Thoracic aorta (tissue), 2 donors: ENCODE data around the gene TBL1X. TPM values are rescaled to one million over a fixed set of nuclear protein-coding genes. Genes with fewer than 3 reads are reported as not detected.

Experiments
- ATAC-seq: fragments of 150-250 bp; one replicate; pipeline ENCODE4 v1.8.0; 2017; ENCODE audit warnings: low read depth; ENCODE audit not compliant: insufficient number of reproducible peaks, low FRiP score
- DNase-seq: peaks from one replicate; pipeline ENCODE4 v3.0.0-alpha.2; 2020; ENCODE audit warnings: low spot score
- H3K27ac ChIP-seq, 2 donors: fragments of 200-600 bp; sonication (generic); 1 replicate in 1 of 2; 2 replicates in 1 of 2; pipeline ENCODE4 v1.5.1; 2016; ENCODE audit warnings: mild to moderate bottlenecking in 2 of 2, moderate library complexity in 2 of 2
- H3K27me3 ChIP-seq: fragments of 200-600 bp; sonication (generic); replicated peaks from 2 replicates; pipeline ENCODE4 v1.6.0; 2016; ENCODE audit warnings: mild to moderate bottlenecking; ENCODE audit not compliant: insufficient read depth
- H3K36me3 ChIP-seq: fragments of 200-600 bp; sonication (generic); one replicate; pipeline ENCODE4 v1.5.1; 2016
- H3K4me1 ChIP-seq, 2 donors: fragments of 200-600 bp; sonication (generic); 1 replicate in 1 of 2; 2 replicates in 1 of 2; pipeline versions ENCODE4 v1.5.1 to v1.6.0; 2016; ENCODE audit warnings: low read depth in 2 of 2, mild to moderate bottlenecking in 1 of 2; ENCODE audit not compliant: control insufficient read depth in 1 of 2
- H3K4me3 ChIP-seq: fragments of 200-600 bp; sonication (generic); 2 replicates; pipeline ENCODE4 v1.5.1; 2016; ENCODE audit warnings: mild to moderate bottlenecking
- H3K9me3 ChIP-seq: fragments of 200-600 bp; sonication (generic); 2 replicates; pipeline ENCODE4 v1.5.1; 2016
- CTCF ChIP-seq: fragments of 200-600 bp; sonication (generic); IDR thresholded peaks from one replicate; pipeline ENCODE4 v1.5.1; 2019; ENCODE audit warnings: antibody characterized with exemption
- total RNA-seq, 2 donors: library from RNA; depleted of rRNA; stranded (reverse); fragments of >200 nt; gene quantifications; one replicate each; pipeline versions ENCODE4 v1.1.0 to v1.2.3, GENCODE V29; 2016

The TBL1X gene
- total RNA-seq, 2 donors from 2014 or later = 37.9 to 39.7 TPM

- TF ChIP-seq CTCF = no peak
- no peaks in the 10 kb centered on the region for H3K27me3 ChIP-seq
- ATAC-seq = no peak
- peaks cover 0 to 6% of the 10 kb centered on the region in 2 donors for H3K4me1 ChIP-seq
- DNase-seq = no peak
- H3K4me3 ChIP-seq = no peak overlapping the region
- H3K27ac ChIP-seq = no peak overlapping the region
- H3K36me3 ChIP-seq = no peaks in the 10 kb centered on the region
- H3K9me3 ChIP-seq = no peaks in the 10 kb centered on the region
These were observed 23.7 kb downstream of the TBL1X start for GRCh38 chrX:9488586-9488985.

- Histone ChIP-seq H3K9me3 (no peaks in the 10 kb centered on the region), H3K4me1 (peaks cover 0 to 6% of the 10 kb centered on the region in 2 donors), H3K36me3 (no peaks in the 10 kb centered on the region), H3K4me3 (no peak overlapping the region), H3K27ac (no peak overlapping the region), H3K27me3 (no peaks in the 10 kb centered on the region)
- no peak for DNase-seq
- TF ChIP-seq CTCF = no peak
- ATAC-seq = no peak
These were observed 24.4 kb downstream of the TBL1X start for GRCh38 chrX:9489234-9489633.

- H3K36me3 ChIP-seq = no peaks in the 10 kb centered on the region
- H3K4me3 ChIP-seq = no peak overlapping the region
- H3K9me3 ChIP-seq = no peaks in the 10 kb centered on the region
- H3K27ac ChIP-seq = no peak overlapping the region
- no peak for TF ChIP-seq CTCF
- peaks cover 0 to 6% of the 10 kb centered on the region in 2 donors for H3K4me1 ChIP-seq
- no peaks in the 10 kb centered on the region for H3K27me3 ChIP-seq
- ATAC-seq (no peak), DNase-seq (no peak)
These were observed 28.0 kb downstream of the TBL1X start for GRCh38 chrX:9492901-9493300.

- ATAC-seq (no peak), DNase-seq (no peak)
- Histone ChIP-seq H3K27ac (no peak overlapping the region), H3K4me3 (no peak overlapping the region), H3K27me3 (no peaks in the 10 kb centered on the region), H3K9me3 (no peaks in the 10 kb centered on the region), H3K36me3 (no peaks in the 10 kb centered on the region), H3K4me1 (peaks cover 0 to 6% of the 10 kb centered on the region in 2 donors)
- TF ChIP-seq CTCF = no peak
These were observed 29.1 kb downstream of the TBL1X start for GRCh38 chrX:9493936-9494335.

- TF ChIP-seq CTCF = no peak
- no peak overlapping the region for H3K27ac ChIP-seq
- H3K36me3 ChIP-seq = no peaks in the 10 kb centered on the region
- H3K27me3 ChIP-seq = no peaks in the 10 kb centered on the region
- H3K9me3 ChIP-seq = no peaks in the 10 kb centered on the region
- DNase-seq (no peak), ATAC-seq (no peak)
- no peak overlapping the region for H3K4me3 ChIP-seq
- peaks cover 0 to 6% of the 10 kb centered on the region in 2 donors for H3K4me1 ChIP-seq
These were observed 29.9 kb downstream of the TBL1X start for GRCh38 chrX:9494771-9495170.
